ENCODE results near the gene STARD8.

STARD8 gene

GRCh38 chrX:68757331-68757730, 109.9 kb downstream of the STARD8 start:
- DNase-seq = no peak

- no peak for DNase-seq
Observed at GRCh38 chrX:68757731-68758130, 110.3 kb downstream of the STARD8 start.

GRCh38 chrX:68758671-68759070, 111.2 kb downstream of the STARD8 start:
- DNase-seq = no peak

- no peak for DNase-seq
Observed at GRCh38 chrX:68761086-68761485, 113.6 kb downstream of the STARD8 start.

DNA sequence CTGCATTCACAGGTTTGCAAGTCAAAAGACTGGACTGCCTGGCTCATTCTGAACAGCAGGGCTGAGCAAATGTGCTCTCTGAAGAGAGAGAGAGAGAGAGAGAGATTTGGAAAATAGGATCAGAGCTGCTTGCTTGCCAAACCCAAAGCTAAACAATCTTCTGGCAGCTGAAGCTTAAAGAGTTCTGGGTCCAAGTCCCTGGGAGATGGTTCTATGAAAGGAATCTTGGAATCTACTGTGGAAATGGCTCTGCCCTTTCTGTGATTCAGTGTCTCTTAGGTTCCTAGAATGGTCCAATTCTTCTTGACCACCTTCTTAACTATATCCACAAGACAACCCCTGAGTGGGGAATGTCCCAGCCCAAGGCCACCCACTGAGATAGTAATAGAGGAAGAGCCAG, 115.3 kb downstream of the STARD8 start:
- no peak for DNase-seq

- no peak for DNase-seq
Observed at GRCh38 chrX:68763481-68763880, 116.0 kb downstream of the STARD8 start.
